Fibroblast of villous mesenchyme (primary cell): ENCODE data around the gene MAP3K5. TPM values are rescaled to one million over a fixed set of nuclear protein-coding genes. Genes with fewer than 3 reads are reported as not detected.
"Not testable (repeated sequence)": the region's sequence is repeated elsewhere in the genome, so short reads cannot be mapped to it uniquely, and the experiment has no call there.

Experiments
- DNase-seq: peaks from one replicate; pipeline ENCODE4 v3.0.0-alpha.2; 2010; ENCODE audit warnings: low read depth
- H3K4me3 ChIP-seq: 2 replicates; pipeline ENCODE4 v1.5.1; 2011; ENCODE audit warnings: low read depth, mild to moderate bottlenecking, low read length
- total RNA-seq: library from RNA; depleted of rRNA; stranded (reverse); fragments of >200 nt; gene quantifications from 2 replicates; pipeline ENCODE4 v1.2.3, GENCODE V29; 2012
- TF ChIP-seq, protein P1 (sequence below): IDR thresholded peaks from 2 replicates; pipeline ENCODE4 v1.5.1; 2012; ENCODE audit warnings: low read depth, mild to moderate bottlenecking, low read length; ENCODE audit not compliant: insufficient read depth

Gene MAP3K5
- total RNA-seq, 1 donor = 84.6 TPM

DNA sequence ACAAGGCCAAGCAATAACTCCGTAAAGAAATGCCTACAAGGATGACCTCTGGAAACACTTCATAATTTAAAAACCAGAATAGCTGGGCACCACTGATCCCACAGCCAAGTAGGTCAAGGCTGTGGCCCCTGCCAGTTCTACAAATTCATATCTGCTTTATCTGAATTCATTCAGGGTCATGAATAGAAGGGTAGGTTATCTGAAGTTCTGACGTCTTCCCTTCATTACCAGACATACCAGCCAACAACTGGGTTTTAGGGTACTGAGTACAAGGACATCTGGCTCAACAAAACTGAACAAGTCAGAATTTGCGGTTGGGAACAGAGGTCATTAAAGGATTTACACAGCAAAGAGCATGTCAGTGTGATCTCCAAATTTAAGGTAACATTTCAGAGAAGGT lies 26.0 kb downstream of the MAP3K5 start:
- TF ChIP-seq, protein P1, sequence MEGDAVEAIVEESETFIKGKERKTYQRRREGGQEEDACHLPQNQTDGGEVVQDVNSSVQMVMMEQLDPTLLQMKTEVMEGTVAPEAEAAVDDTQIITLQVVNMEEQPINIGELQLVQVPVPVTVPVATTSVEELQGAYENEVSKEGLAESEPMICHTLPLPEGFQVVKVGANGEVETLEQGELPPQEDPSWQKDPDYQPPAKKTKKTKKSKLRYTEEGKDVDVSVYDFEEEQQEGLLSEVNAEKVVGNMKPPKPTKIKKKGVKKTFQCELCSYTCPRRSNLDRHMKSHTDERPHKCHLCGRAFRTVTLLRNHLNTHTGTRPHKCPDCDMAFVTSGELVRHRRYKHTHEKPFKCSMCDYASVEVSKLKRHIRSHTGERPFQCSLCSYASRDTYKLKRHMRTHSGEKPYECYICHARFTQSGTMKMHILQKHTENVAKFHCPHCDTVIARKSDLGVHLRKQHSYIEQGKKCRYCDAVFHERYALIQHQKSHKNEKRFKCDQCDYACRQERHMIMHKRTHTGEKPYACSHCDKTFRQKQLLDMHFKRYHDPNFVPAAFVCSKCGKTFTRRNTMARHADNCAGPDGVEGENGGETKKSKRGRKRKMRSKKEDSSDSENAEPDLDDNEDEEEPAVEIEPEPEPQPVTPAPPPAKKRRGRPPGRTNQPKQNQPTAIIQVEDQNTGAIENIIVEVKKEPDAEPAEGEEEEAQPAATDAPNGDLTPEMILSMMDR = no peak
- H3K4me3 ChIP-seq = no peak overlapping the region
- peak; percentile 65 for DNase-seq

DNA sequence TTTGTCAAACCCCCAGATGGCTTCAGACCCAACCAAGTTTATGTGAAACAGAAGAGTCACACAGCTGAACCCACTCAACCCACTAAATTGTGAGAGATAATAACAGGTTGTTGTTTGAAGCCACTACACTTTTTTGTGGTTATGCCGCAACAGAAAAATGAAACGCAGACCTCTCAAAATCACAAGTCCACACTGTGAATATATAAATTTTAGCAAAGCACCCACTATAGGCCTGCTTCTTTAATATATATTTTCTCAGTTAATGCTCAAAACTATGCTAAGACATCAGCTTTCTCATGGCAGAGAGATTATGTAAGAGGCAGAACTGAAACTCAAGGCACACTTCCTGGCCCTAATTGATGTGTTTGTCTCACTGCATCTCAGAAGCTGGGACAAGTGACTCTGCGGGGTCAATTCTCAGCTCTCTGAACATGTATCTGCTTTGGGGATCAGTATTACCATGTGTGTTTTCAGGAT lies 27.7 kb downstream of the MAP3K5 start:
- TF ChIP-seq, protein P1 = no peak
- H3K4me3 ChIP-seq = no peak overlapping the region
- DNase-seq = no peak

GRCh38 chr6:136763716-136764516 lies 28.4 kb downstream of the MAP3K5 start:
- no peak overlapping the region for H3K4me3 ChIP-seq
- TF ChIP-seq, protein P1 = no peak
- DNase-seq = no peak

DNA sequence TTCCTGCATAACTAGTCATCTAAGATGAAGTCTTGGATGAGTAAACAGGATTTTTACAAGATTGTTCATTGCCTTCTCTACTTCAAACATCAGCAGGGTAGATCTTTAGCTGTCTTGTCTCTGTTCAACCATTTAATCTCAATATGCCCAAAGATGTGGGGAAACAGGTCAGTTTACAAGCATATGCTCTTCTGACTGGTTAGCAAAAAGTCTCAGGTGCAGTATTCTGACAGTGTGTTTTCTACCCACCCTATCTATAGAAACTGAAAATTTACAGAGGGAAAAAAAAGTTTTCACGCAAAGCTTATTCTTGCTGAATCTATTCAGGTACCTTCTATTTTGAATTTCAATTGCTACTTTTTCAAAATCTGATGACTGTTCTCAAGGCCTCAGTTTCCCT lies 29.0 kb downstream of the MAP3K5 start:
- DNase-seq = no peak
- no peak overlapping the region for H3K4me3 ChIP-seq

DNA sequence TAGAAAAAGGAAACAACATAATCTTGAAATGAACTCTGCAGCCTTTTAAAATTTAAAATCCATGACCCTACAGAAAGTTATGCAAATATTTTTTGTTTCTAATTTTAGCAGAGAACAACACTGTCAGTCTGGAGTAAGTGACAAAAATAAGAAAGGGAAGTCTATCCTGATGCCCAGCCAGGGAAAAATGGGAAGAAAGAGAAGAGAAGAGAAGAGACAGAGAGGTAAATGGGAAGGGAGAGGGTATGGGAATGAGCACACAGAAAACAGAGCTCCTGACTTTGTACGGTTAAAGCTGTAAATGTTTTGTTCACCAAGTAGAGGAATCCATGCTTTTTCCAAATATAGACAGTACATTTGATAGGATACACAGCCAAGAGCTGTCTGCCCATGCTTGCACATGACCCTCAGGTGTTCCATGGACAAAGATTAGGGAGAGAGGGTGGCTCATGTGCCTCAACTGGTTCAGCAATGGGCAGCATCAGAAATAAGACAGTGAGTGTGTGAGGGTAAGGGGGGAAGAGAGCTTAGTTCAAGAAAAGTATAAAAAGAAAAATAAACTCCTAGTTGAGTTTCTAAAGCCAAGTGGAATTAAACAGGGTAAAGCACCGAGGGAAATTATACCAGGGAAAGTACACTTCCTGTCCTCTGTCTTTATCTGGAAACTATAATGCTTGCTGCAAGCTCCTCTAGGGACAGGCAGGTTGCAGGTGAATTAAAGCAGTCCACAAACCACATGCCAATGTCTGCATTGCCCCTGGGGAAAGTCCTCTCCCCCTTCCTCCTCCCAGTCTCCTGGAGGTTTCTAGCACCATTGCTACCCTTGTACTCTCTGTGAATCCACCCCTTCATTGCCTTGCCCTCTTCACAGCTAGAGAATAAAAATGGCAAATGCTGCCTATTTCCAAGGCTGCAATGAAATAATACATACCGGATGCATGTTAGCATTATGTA lies 30.0 kb downstream of the MAP3K5 start:
- no peak overlapping the region for H3K4me3 ChIP-seq
- no peak for DNase-seq
- TF ChIP-seq, protein P1 = no peak

More for the DNA sequence above, 29.0 kb downstream of the MAP3K5 start:
- TF ChIP-seq, protein P1 = no peak

GRCh38 chr6:136761227-136761922 lies 30.9 kb downstream of the MAP3K5 start:
- H3K4me3 ChIP-seq = no peak overlapping the region
- TF ChIP-seq, protein P1 = no peak
- peak; percentile 45 for DNase-seq

GRCh38 chr6:136760781-136761180 lies 31.5 kb downstream of the MAP3K5 start:
- not testable (repeated sequence) for H3K4me3 ChIP-seq
- peak; percentile 60 for DNase-seq
